ENCODE measurements around the gene USPL1.

- TF ChIP-seq RAD21 (conservative IDR thresholded peaks at IDR 0.05 in 1 of 2, IDR thresholded peaks at IDR 0.05 in 1 of 2) (no peak), HOXA7 (CRISPR knock-in tag; IDR thresholded peaks at IDR 0.05) (no peak)
Observed at GRCh38 chr13:30668312-30668711, 50.6 kb downstream of the USPL1 start.

Measured in A549 (cell line).